ENCODE data around the gene ARHGAP9.

DNA sequence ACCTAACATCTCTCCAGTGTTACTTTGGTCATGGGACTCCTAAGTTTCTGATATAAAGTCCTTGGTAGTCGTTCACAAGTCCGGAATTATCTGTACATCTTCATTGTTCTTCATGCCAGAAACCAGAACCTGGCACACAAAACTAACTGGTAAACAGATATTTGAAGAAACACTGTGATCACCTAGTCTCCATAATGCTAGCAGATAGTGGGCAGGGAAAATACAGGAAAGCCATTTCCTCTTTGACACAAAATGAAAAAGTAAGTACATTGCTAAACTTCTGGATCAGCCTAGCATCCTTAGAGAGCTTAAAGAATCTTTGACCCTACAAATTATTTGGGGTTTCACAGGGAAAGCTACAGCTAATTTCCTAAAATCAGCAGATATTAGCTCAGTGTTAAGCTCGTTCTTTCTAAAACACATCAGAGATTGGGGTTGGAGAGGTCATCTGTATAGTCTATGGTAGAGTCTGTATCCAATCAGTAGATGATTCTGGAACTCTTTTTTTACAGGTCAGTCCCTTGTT is 35.8 kb upstream of the ARHGAP9 start:
- TF ChIP-seq, protein P1, sequence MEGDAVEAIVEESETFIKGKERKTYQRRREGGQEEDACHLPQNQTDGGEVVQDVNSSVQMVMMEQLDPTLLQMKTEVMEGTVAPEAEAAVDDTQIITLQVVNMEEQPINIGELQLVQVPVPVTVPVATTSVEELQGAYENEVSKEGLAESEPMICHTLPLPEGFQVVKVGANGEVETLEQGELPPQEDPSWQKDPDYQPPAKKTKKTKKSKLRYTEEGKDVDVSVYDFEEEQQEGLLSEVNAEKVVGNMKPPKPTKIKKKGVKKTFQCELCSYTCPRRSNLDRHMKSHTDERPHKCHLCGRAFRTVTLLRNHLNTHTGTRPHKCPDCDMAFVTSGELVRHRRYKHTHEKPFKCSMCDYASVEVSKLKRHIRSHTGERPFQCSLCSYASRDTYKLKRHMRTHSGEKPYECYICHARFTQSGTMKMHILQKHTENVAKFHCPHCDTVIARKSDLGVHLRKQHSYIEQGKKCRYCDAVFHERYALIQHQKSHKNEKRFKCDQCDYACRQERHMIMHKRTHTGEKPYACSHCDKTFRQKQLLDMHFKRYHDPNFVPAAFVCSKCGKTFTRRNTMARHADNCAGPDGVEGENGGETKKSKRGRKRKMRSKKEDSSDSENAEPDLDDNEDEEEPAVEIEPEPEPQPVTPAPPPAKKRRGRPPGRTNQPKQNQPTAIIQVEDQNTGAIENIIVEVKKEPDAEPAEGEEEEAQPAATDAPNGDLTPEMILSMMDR (conservative IDR thresholded peaks at IDR 0.05; ENCODE audit: low read depth, low read length): no peak
- no peak for TF ChIP-seq EZH2 (IDR thresholded peaks at IDR 0.05; ENCODE audit: borderline replicate concordance, low read depth, low read length, poor library complexity, severe bottlenecking)

Measured in A673 (cell line).